GM12864 (cell line): Measurements from ENCODE around the gene GGNBP2.
"Not testable (repeated sequence)": the region's sequence is repeated elsewhere in the genome, so short reads cannot be mapped to it uniquely, and the experiment has no call there.

Experiments used
- DNase-seq: peaks from one replicate; pipeline ENCODE4 v3.0.0-alpha.2; 2011; ENCODE audit warnings: low read depth
- H3K4me3 ChIP-seq: 2 replicates; pipeline ENCODE4 v1.5.1; 2011; ENCODE audit warnings: mild to moderate bottlenecking, low read depth, low read length, control low read depth
- CTCF ChIP-seq: IDR thresholded peaks from 2 replicates; pipeline ENCODE4 v1.5.1; 2011; ENCODE audit warnings: low read depth, mild to moderate bottlenecking, moderate library complexity, low read length, control low read depth, inconsistent platforms; ENCODE audit errors: missing control alignments

Gene GGNBP2

DNA sequence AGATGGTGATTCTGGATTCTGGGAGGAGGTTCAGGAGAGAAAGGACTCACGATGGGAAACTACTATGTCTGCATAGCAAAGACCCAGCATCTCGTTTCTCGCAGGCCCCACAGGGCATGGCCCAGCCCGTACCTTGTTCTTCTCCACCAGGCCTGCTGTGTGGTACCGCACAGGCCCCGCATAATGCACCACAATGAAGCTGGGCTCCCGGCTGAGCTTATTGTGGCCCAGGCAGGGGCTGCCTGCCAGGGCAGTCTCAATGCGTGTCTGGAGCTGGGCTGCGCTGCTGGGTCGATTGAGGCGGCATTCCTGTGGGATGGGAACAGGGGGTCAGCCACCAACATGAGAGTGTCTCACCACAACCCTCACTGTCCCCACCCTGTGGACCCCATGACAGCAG, 37.9 kb upstream of the GGNBP2 start:
- H3K4me3 ChIP-seq, result no peak overlapping the region
- DNase-seq, result no peak
- TF ChIP-seq CTCF, result no peak

- DNase-seq, result no peak
- TF ChIP-seq CTCF, result no peak
- no peak overlapping the region for H3K4me3 ChIP-seq
Measured at GRCh38 chr17:36507266-36507665, 37.5 kb upstream of the GGNBP2 start.

DNA sequence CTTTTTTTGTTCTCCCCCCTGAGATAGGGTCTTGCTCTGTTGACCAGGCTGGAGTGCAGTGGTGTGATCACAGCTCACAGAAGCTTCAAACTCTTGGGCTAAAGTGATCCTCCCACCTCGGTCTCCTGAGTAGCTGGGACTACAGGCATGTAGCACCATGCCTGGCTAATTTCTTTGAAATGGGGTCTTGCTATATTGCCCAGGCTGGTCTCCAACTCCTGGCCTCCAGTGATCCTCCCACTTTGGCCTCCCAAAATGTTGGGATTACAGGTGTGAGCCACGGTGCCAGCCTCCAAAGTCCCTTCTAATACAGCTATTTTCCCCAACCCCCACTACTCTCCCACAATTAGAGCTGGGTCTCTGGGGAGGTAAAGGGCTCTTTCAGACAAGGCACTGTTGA, 36.3 kb upstream of the GGNBP2 start:
- DNase-seq, H3K4me3 ChIP-seq: not testable (repeated sequence)

GRCh38 chr17:36509272-36509985, 35.3 kb upstream of the GGNBP2 start:
- no peak for TF ChIP-seq CTCF
- H3K4me3 ChIP-seq, result no peak overlapping the region
- no peak for DNase-seq

DNA sequence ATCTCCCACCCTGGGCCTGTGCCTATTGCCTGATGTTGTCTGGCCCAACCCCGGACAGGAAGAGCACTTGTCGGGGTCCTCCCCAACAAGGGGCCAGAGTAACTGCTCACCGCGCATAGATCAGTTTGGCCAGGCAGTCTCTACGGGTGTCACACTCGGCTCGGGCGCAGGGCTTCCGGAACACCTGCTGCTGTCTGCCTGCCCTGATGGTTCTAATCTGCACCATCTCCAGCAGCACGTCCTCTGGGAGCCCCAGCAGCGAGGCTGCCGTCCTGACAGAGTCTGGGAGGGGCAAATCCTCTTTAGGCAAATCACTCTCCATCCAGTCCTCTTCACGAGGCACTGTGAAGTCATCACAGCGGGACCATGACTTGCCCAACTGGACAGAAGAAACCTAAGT, 34.1 kb upstream of the GGNBP2 start:
- no peak for DNase-seq
- H3K4me3 ChIP-seq, result no peak overlapping the region
- TF ChIP-seq CTCF, result no peak

- no peak for TF ChIP-seq CTCF
- H3K4me3 ChIP-seq, result no peak overlapping the region
- DNase-seq, result no peak
Measured at GRCh38 chr17:36511216-36511615, 33.5 kb upstream of the GGNBP2 start.

- no peak overlapping the region for H3K4me3 ChIP-seq
- no peak for TF ChIP-seq CTCF
- DNase-seq, result no peak
Measured at GRCh38 chr17:36512641-36513040, 32.1 kb upstream of the GGNBP2 start.
